NCI-H146 treated with DMSO at 0.1 percent for 48 hours (cell line): ENCODE results near the gene ODF2.

Experiments used
- DNase-seq: peaks from one replicate; lab custom pipeline; 2025; ENCODE audit not compliant: unreplicated experiment; lab: John Stamatoyannopoulos, UW

The ODF2 gene

DNA sequence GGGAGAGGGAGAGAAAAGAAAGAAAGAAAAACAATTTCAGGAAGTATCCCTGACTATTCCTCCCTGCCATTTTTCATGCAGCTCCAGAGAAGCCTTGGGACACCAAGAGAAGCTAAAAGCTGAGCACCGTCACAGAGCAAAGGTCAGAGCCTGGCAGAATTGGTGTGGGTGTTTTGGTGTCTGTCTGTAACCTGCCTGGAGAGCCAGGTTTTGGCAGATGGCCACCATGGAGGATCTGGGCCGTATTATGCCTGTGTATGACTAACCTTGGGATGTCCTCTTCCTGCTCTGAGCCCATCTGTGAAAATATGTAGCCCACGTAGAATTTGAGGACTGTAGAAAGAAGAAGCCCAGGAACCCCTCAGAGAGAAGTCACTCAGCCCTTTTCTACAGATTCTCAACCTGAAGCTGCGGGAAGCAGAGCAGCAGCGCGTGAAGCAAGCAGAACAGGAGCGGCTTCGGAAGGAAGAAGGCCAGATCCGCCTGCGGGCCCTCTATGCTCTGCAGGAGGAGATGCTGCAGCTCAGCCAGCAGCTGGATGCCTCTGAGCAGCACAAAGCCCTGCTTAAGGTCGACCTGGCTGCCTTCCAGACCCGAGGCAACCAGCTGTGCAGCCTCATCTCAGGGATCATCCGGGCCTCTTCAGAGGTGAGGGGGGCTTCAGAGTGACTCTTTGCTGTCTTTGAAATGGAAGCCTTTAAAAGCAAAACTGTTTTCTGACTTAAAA is 67.6 kb downstream of the ODF2 start:
- no peak for DNase-seq

DNA sequence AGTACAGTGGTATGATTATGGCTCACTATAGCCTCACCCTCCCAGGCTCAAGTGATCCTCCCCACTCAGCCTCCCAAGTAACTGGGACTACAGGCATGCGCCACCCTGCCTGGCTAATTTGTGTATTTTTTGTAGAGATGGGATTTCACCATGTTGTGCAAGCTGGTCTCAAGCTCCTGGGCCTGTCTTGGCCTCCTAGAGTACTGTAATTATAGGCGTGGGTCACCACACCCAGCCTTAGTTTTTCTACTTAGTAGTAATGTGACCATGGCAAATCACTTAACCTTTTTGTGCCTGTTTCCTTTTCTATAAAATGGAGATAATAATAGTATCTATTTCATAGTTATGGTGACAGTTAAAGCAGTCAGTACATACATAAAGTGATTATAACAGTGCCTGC is 70.9 kb downstream of the ODF2 start:
- no peak for DNase-seq

DNA sequence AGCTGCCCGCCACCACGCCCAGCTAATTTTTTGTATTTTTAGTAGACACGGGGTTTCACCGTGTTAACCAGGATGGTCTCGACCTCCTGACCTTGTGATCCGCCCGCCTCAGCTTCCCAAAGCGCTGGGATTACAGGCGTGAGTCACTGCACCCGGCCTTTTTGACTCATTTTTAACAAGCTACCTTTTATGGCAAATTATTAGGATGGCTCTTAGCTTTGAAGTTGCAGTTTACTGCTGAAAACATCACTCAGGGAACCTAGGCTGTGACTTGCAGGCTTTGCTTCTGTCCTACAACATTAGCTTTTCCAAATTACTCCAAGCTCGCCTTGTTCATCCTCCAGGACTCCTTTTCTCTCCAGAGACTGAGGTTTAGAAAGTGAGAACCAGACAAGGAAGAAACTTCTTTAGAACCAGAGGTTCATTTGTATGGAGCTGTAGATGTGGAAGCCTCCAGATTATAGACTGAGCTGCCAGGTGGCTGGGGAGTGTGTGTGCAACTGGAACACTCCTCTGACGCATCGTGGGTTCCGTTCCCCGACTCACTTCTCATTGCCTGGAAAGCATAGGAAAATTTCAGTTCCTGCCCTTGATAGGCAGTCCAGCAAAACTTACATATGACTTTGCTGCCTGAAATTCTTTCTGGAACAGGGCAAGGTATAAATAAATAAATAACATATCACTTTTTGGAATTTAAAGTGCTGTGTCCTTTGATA is 72.8 kb downstream of the ODF2 start:
- no peak for DNase-seq

DNA sequence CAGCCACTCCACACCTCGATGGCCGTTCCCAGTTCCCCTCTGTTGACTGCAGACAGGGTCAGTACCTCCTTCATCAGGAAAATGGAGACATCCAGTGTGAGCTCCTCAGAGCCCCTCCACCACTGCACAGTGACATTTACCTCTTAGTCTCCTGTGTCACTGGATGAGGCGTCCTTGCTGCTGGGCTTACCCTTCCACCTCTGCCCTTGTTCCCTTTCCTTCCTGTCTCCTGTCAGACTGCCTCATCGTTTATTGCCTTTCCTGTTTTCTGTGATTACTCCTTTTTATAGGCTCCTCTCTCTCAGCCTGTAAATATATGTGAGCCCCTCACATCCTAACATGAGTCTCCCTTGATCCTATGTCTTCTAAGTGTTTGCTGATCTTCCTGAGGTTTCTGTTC is 73.4 kb downstream of the ODF2 start:
- no peak for DNase-seq

DNA sequence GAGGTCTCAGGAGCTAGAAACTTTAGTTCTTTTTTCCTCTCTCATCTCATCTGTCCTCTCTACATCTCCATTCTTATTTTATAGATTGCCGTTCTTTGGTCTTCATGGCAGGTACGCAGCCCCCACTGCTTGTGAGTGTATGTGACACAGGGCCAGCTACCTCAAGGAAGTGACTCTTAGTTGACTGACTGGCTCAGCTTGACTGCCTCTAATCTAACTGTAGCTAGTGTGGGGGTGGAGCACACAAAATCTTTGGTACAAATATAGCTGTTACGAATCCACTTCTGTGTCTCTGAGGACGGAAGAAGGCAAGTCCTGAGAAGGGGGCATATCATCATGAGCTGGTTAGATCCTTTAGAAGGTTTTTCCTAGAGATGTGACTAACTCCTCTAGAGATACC is 76.8 kb downstream of the ODF2 start:
- DNase-seq, result no peak

DNA sequence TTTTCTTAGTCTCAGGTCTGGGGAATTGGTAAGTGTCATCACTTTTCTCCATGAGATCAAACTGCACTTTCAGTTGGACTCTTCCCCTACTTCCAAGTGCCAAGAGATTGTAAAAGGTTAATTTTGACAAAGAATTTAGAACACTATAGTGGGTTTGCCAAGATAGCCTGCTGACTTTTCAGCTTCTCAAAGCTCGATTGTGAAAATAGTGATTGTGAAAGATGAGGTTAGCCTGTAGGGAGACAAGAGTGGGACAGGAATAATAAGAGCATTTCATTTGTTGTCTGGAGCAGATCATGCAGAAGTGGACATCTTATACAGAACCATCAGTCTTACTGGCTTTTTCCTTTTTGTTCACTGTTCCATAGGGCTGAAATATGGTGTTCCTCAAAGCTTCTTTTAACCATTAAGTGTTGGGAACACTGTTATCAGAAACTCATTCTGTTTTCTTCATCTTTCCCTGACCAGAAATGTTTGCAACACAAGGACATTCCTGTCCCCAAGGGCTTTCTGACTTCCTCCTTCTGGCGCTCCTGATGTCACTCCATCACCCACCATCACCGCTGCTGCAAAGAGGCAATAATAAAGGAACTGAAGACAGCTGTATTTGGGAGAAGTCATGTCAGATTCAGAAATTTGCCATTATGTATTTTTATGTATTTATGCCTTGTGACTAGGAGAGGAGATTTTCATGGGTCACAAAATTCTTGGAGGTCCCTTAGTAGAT is 85.0 kb downstream of the ODF2 start:
- no peak for DNase-seq

DNA sequence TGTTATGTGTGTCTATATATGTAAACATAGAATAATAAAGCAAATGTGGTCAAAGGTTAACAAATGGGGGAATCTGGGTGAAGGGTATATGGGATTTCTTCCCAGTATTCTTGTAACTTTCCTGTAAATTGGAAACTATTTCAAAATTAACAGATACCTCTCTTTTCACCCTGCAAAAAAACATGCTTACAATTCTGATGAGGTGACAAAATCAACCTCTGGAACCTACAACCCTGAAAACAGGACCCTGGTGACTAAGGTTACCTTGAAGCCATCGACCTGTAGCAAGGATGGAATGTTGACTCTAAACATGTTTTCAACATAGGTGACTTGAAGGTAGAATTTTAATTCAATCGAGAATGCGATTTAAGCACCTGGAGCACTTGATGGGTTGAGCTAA is 90.7 kb downstream of the ODF2 start:
- DNase-seq, result no peak

DNA sequence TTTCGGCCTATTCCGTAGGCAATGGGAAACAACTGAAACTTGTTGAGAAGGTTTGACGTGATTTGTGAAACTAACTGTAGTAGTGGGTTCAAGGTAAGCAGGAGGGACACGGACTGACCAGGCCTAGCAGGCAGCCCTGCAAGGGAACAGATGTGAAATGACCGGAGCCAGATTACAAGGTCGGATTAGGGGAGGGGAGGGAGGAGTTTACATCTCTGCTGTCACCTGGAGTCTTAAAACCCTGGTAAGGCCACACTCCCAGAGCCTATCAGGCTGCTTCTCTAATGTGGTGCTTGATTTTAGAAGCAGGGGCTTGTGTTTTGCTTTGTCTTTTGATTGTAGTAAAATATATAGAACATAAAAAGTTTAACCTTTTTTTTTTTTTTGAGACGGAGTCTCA is 93.1 kb downstream of the ODF2 start:
- DNase-seq, result no peak

DNA sequence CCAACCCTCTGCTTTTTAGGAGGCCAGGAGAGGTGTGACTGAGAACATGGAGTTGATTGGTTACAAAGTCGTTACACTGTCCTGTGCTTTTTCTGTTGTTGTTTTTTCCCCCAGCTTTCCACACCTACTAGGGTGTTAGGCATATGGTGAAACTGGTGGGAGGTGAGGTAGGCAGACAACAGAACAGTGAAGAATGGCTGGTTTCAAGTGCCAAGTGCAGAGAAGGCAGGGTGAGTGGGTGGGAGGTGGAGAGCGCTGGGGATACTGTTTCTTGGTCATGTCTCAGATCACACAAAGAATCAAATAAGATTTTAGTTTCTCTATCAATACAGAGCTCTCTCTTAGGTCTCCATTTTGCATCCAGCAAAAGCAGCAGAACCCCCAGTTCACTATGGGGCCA is 94.4 kb downstream of the ODF2 start:
- no peak for DNase-seq
